Measurements from ENCODE around the gene ATXN7L1. TPM values are rescaled to one million over a fixed set of nuclear protein-coding genes. Genes with fewer than 3 reads are reported as not detected.
"Not testable (repeated sequence)": the region's sequence is repeated elsewhere in the genome, so short reads cannot be mapped to it uniquely, and the experiment has no call there.

Gene ATXN7L1
- total RNA-seq, 1 donor from 2014 or later: 7.7 TPM

- FAIRE-seq: no peak
These were observed 162.6 kb downstream of the ATXN7L1 start for GRCh38 chr7:105713488-105714465.

GRCh38 chr7:105712877-105713276 is 163.5 kb downstream of the ATXN7L1 start:
- no peak for DNase-seq (ENCODE audit: low spot score in 2 of 2)
- FAIRE-seq: no peak

More at GRCh38 chr7:105713488-105714465, 162.6 kb downstream of the ATXN7L1 start:
- DNase-seq (ENCODE audit: low spot score in 2 of 2): no peak

GRCh38 chr7:105711726-105712402 is 164.5 kb downstream of the ATXN7L1 start:
- FAIRE-seq (no peak), DNase-seq (ENCODE audit: low spot score in 2 of 2) (no peak)

GRCh38 chr7:105710720-105711119 is 165.7 kb downstream of the ATXN7L1 start:
- not testable (repeated sequence) for FAIRE-seq; DNase-seq (ENCODE audit: low spot score in 2 of 2)

- FAIRE-seq: no peak
- DNase-seq (ENCODE audit: low spot score in 2 of 2): no peak
These were observed 167.7 kb downstream of the ATXN7L1 start for GRCh38 chr7:105708763-105709080.

- no peak for FAIRE-seq
- no peak for DNase-seq (ENCODE audit: low spot score in 2 of 2)
These were observed 168.2 kb downstream of the ATXN7L1 start for GRCh38 chr7:105707967-105708762.

- no peak for FAIRE-seq
- no peak for DNase-seq (ENCODE audit: low spot score in 2 of 2)
These were observed 169.0 kb downstream of the ATXN7L1 start for GRCh38 chr7:105707381-105707780.

GRCh38 chr7:105705427-105705826 is 171.0 kb downstream of the ATXN7L1 start:
- DNase-seq (ENCODE audit: low spot score in 2 of 2): no peak
- FAIRE-seq: no peak

GRCh38 chr7:105703207-105703930 is 173.0 kb downstream of the ATXN7L1 start:
- FAIRE-seq: no peak

GRCh38 chr7:105699568-105700236 is 176.7 kb downstream of the ATXN7L1 start:
- no peak for FAIRE-seq

More at GRCh38 chr7:105703207-105703930, 173.0 kb downstream of the ATXN7L1 start:
- no peak for DNase-seq (ENCODE audit: low spot score in 2 of 2)

GRCh38 chr7:105698531-105698930 is 177.9 kb downstream of the ATXN7L1 start:
- FAIRE-seq (no peak), DNase-seq (ENCODE audit: low spot score in 2 of 2) (no peak)

More at GRCh38 chr7:105699568-105700236, 176.7 kb downstream of the ATXN7L1 start:
- no peak for DNase-seq (ENCODE audit: low spot score in 2 of 2)

GRCh38 chr7:105697753-105698152 is 178.6 kb downstream of the ATXN7L1 start:
- FAIRE-seq (no peak), DNase-seq (ENCODE audit: low spot score in 2 of 2) (no peak)

GRCh38 chr7:105697169-105697568 is 179.2 kb downstream of the ATXN7L1 start:
- DNase-seq (ENCODE audit: low spot score in 2 of 2); FAIRE-seq: not testable (repeated sequence)

- DNase-seq (ENCODE audit: low spot score in 2 of 2): no peak
- FAIRE-seq: no peak
These were observed 182.8 kb downstream of the ATXN7L1 start for GRCh38 chr7:105693576-105693975.

GRCh38 chr7:105691680-105692564 is 184.5 kb downstream of the ATXN7L1 start:
- FAIRE-seq (no peak), DNase-seq (ENCODE audit: low spot score in 2 of 2) (peak in 1 of 2 donors; percentile 31)

GRCh38 chr7:105691082-105691679 is 185.2 kb downstream of the ATXN7L1 start:
- DNase-seq (ENCODE audit: low spot score in 2 of 2) (no peak), FAIRE-seq (no peak)

- DNase-seq (ENCODE audit: low spot score in 2 of 2): no peak
- no peak for FAIRE-seq
These were observed 186.0 kb downstream of the ATXN7L1 start for GRCh38 chr7:105690325-105690945.

Data from frontal cortex (tissue), 4 donors.